Adrenal gland (tissue), 19 donors: ENCODE measurements around the gene PANK3. TPM values are rescaled to one million over a fixed set of nuclear protein-coding genes. Genes with fewer than 3 reads are reported as not detected.

Experiments
- DNase-seq, 7 donors: peaks; one replicate each; pipeline ENCODE4 v3.0.0-alpha.2; 2019 to 2020
- H3K27ac ChIP-seq, 5 donors: fragments of 200-600 bp; sonication (generic) in 4 of 5; 1 replicate in 3 of 5; 2 replicates in 2 of 5; pipeline versions ENCODE4 v1.5.1 to v1.8.0; 2016 to 2020; ENCODE audit warnings: mild to moderate bottlenecking in 1 of 5
- H3K27me3 ChIP-seq: fragments of 200-600 bp; 2 replicates; pipeline ENCODE4 v1.8.0; 2021
- H3K36me3 ChIP-seq, 2 donors: fragments of 200-600 bp; replicated peaks in 1 of 2; 1 replicate in 1 of 2; 2 replicates in 1 of 2; pipeline versions ENCODE4 v1.5.1 to v1.8.0; 2018 to 2022
- H3K4me1 ChIP-seq, 2 donors: fragments of 200-600 bp; replicated peaks in 1 of 2; 1 replicate in 1 of 2; 2 replicates in 1 of 2; pipeline versions ENCODE4 v1.5.1 to v1.8.0; 2018 to 2021
- H3K4me3 ChIP-seq, 4 donors: fragments of 200-600 bp; sonication (generic) in 3 of 4; one replicate each; pipeline ENCODE4 v1.5.1; 2016 to 2018
- H3K9me3 ChIP-seq, 3 donors: fragments of 200-600 bp; sonication (generic) in 1 of 3; replicated peaks in 1 of 3; 1 replicate in 2 of 3; 2 replicates in 1 of 3; pipeline versions ENCODE4 v1.5.1 to v1.8.0; 2016 to 2021
- CTCF ChIP-seq, 6 experiments: fragments of 450-650 bp in 4 of 6; fragments of 200-600 bp in 2 of 6; sonication (generic) in 1 of 6; IDR thresholded peaks; 1 replicate in 5 of 6; 2 replicates in 1 of 6; pipeline versions ENCODE4 v1.5.1 to v1.8.0; 2016 to 2021; ENCODE audit warnings: antibody characterized with exemption in 6 of 6, mild to moderate bottlenecking in 2 of 6, moderate library complexity in 1 of 6
- POLR2A ChIP-seq, 2 donors: fragments of 450-650 bp; IDR thresholded peaks; one replicate each; pipeline ENCODE4 v1.6.1; 2017; ENCODE audit warnings: antibody characterized with exemption in 2 of 2, mild to moderate bottlenecking in 2 of 2, moderate library complexity in 1 of 2
- WGBS, 4 donors: extraction: QIAGEN DNeasy Blood & Tissue Kit in 2 of 4; methylation state at CpG; one replicate each; pipeline versions ENCODE4 v1.1.5 to v1.1.7; 2013 to 2017; 5-methylcytosine and 5-hydroxymethylcytosine counted together
- intact Hi-C, 2 donors: fragments of 100-400 bp; cut with DNase I; formaldehyde crosslinking; loops; one replicate each; pipeline versions ENCODE4 v1.14.1 to v1.15.0; 2022 to 2023
- long read RNA-seq, 10 donors: library from polyadenylated mRNA in 3 of 10; unstranded in 2 of 10; stranded (forward) in 1 of 10; transcript quantifications; one replicate each; pipeline ENCODE4 v2.0.0 and lab custom pipeline, GENCODE V29; 2021 to 2026
- polyA plus RNA-seq, 3 donors: library from polyadenylated mRNA; stranded (reverse); fragments of 200-250 nt in 2 of 3; fragments of 350-450 nt in 1 of 3; fragmentation: Illumina TruSeq in 1 of 3; extraction: RNeasy Lipid Tissue Mini Kit (QIAGEN cat#74804) in 1 of 3; gene quantifications; one replicate each; pipeline ENCODE4 v1.2.3, GENCODE V29; 2013 to 2014
- total RNA-seq, 9 donors: library from RNA; depleted of rRNA in 4 of 9; stranded (reverse); fragments of >200 nt in 4 of 9; fragments of 120-200 nt in 1 of 9; fragmentation: NEBNext Ultra II Directional in 1 of 9; extraction: Animal tissue kit (Norgen Biotek cat#: 25700) in 1 of 9; gene quantifications; one replicate each; pipeline versions ENCODE4 v1.1.0 to v1.2.4, GENCODE V29; 2013 to 2023
- donor health status: healthy with polysubstance abuse.
- donor health status: Bipolar disorder and iron deficiency.
- donor health status: DM: yes; HTN: yes; CAD: no.
- donor health status: DM: no; HTN: no; CAD: no.
- donor health status: DM: no; HTN: no; CAD: no.
- donor health status: DM: yes; HTN: yes; CAD: no.

Gene PANK3
- total RNA-seq (100 to 1,000 TPM in 2 of 9 donors, 10 to 100 TPM in 7; 27.8 to 130 (median 75.6) TPM), polyA plus RNA-seq (10 to 100 TPM in 1 of 3 donors, 1 to 10 TPM in 2; 5.2 to 53.0 (median 6.0) TPM)
- long read RNA-seq, donor 1, full-length matches to known transcripts, result 18 of 1,612 reads
- long read RNA-seq, donor 1, partial matches to known transcripts, result 1,594 of 1,612 reads
- long read RNA-seq, donor 1, other reads (novel, unspliced or antisense), result 0 of 1,612 reads
- long read RNA-seq, donor 2, full-length matches to known transcripts, result 17 of 27 reads
- long read RNA-seq, donor 2, partial matches to known transcripts, result 10 of 27 reads
- long read RNA-seq, donor 2, other reads (novel, unspliced or antisense), result 0 of 27 reads
- long read RNA-seq, donor 3, full-length matches to known transcripts, result 14 of 14 reads
- long read RNA-seq, donor 3, partial matches to known transcripts, result 0 of 14 reads
- long read RNA-seq, donor 3, other reads (novel, unspliced or antisense), result 0 of 14 reads
- long read RNA-seq, donor 4, full-length matches to known transcripts, result 6 of 13 reads
- long read RNA-seq, donor 4, partial matches to known transcripts, result 0 of 13 reads
- long read RNA-seq, donor 4, other reads (novel, unspliced or antisense), result 7 of 13 reads
- long read RNA-seq, donor 5, full-length matches to known transcripts, result 32 of 35 reads
- long read RNA-seq, donor 5, partial matches to known transcripts, result 1 of 35 reads
- long read RNA-seq, donor 5, other reads (novel, unspliced or antisense), result 2 of 35 reads
- long read RNA-seq, donor 6, full-length matches to known transcripts, result 5 of 9 reads
- long read RNA-seq, donor 6, partial matches to known transcripts, result 0 of 9 reads
- long read RNA-seq, donor 6, other reads (novel, unspliced or antisense), result 4 of 9 reads
- long read RNA-seq, donor 7, full-length matches to known transcripts, result 3 of 3 reads
- long read RNA-seq, donor 7, partial matches to known transcripts, result 0 of 3 reads
- long read RNA-seq, donor 7, other reads (novel, unspliced or antisense), result 0 of 3 reads
- long read RNA-seq, donor 8, full-length matches to known transcripts, result 19 of 19 reads
- long read RNA-seq, donor 8, partial matches to known transcripts, result 0 of 19 reads
- long read RNA-seq, donor 8, other reads (novel, unspliced or antisense), result 0 of 19 reads
- long read RNA-seq, donor 9, full-length matches to known transcripts, result 12 of 12 reads
- long read RNA-seq, donor 9, partial matches to known transcripts, result 0 of 12 reads
- long read RNA-seq, donor 9, other reads (novel, unspliced or antisense), result 0 of 12 reads
- long read RNA-seq, donor 10, full-length matches to known transcripts, result 4 of 4 reads
- long read RNA-seq, donor 10, partial matches to known transcripts, result 0 of 4 reads
- long read RNA-seq, donor 10, other reads (novel, unspliced or antisense), result 0 of 4 reads

GRCh38 chr5:168578538-168579487 is at the start of gene PANK3:
PANK3 (minus strand) TSS chr5:168579368; CDS start chr5:168579283, 85 bp downstream.
- peak in 4 of 7 donors; percentile 47 to 84 (median 82) for DNase-seq
- Histone ChIP-seq H3K4me1 (peaks cover 24 to 52% of the 10 kb centered on the region in 2 donors), H3K9me3 (no peaks in the 10 kb centered on the region), H3K27ac (peak within 1 kb of the TSS; percentile 88 to 97 (median 93)), H3K4me3 (peak within 1 kb of the TSS; percentile 70 to 93 (median 88)), H3K36me3 (no peaks in the 10 kb centered on the region), H3K27me3 (no peaks in the 10 kb centered on the region)
- 0 to 1% (median 0%) methylated on average over 23 to 63 of the region's 63 CpGs for WGBS, 4 donors
- no peak for TF ChIP-seq CTCF (IDR thresholded peaks at IDR 0.05)
- TF ChIP-seq POLR2A (IDR thresholded peaks at IDR 0.05), result peak in 1 of 2 donors; percentile 39
- intact Hi-C loops, result no loop called here

- intact Hi-C loops, result no loop called here
- DNase-seq, result no peak
- no peak for TF ChIP-seq POLR2A (IDR thresholded peaks at IDR 0.05)
- TF ChIP-seq CTCF (IDR thresholded peaks at IDR 0.05), result no peak
- Histone ChIP-seq H3K27ac (no peak overlapping the region), H3K9me3 (no peaks in the 10 kb centered on the region), H3K27me3 (no peaks in the 10 kb centered on the region), H3K4me1 (peaks cover 0 to 6% of the 10 kb centered on the region in 2 donors), H3K4me3 (no peak overlapping the region), H3K36me3 (no peaks in the 10 kb centered on the region)
- 73 to 93% (median 85%) methylated on average over 3 of the region's 3 CpGs for WGBS, 4 donors
These were observed 45.7 kb upstream of the PANK3 start for GRCh38 chr5:168624850-168625364.

GRCh38 chr5:168620807-168621206 is 41.6 kb upstream of the PANK3 start:
- no peak for TF ChIP-seq POLR2A (IDR thresholded peaks at IDR 0.05)
- no peak for TF ChIP-seq CTCF (IDR thresholded peaks at IDR 0.05)
- Histone ChIP-seq H3K27ac (no peak overlapping the region), H3K4me3 (no peak overlapping the region), H3K4me1 (no peaks in the 10 kb centered on the region), H3K36me3 (no peaks in the 10 kb centered on the region), H3K9me3 (no peaks in the 10 kb centered on the region), H3K27me3 (no peaks in the 10 kb centered on the region)
- 50 to 83% (median 77%) methylated on average over 1 of the region's 1 CpG for WGBS, 4 donors
- intact Hi-C loops, result no loop called here
- DNase-seq, result no peak
